Sigmoid colon (tissue), 7 donors: ENCODE results near the gene LCN2. TPM values are rescaled to one million over a fixed set of nuclear protein-coding genes. Genes with fewer than 3 reads are reported as not detected.

ENCODE experiments used
- DNase-seq: peaks from one replicate; pipeline ENCODE4 v3.0.0-alpha.2; 2019
- H3K27ac ChIP-seq, 4 donors: fragments of 200-600 bp; sonication (generic); one replicate each; pipeline ENCODE4 v1.5.1; 2016 to 2019; ENCODE audit warnings: mild to moderate bottlenecking in 1 of 4
- H3K27me3 ChIP-seq, 3 donors: fragments of 200-600 bp; sonication (generic); one replicate each; pipeline ENCODE4 v1.5.1; 2019; ENCODE audit warnings: mild to moderate bottlenecking in 1 of 3
- H3K36me3 ChIP-seq, 4 donors: fragments of 200-600 bp; sonication (generic); one replicate each; pipeline ENCODE4 v1.5.1; 2016 to 2019
- H3K4me1 ChIP-seq, 4 donors: fragments of 200-600 bp; sonication (generic); one replicate each; pipeline ENCODE4 v1.5.1; 2017 to 2019
- H3K4me3 ChIP-seq, 4 donors: fragments of 200-600 bp; sonication (generic); one replicate each; pipeline ENCODE4 v1.5.1; 2017 to 2019; ENCODE audit warnings: mild to moderate bottlenecking in 2 of 4, moderate library complexity in 1 of 4
- H3K9me3 ChIP-seq, 4 donors: fragments of 200-600 bp in 3 of 4; sonication (generic) in 3 of 4; one replicate each; pipeline versions ENCODE4 v1.5.1 to v1.6.1; 2013 to 2019
- CTCF ChIP-seq, 4 experiments: fragments of 450-650 bp in 3 of 4; fragments of 200-600 bp in 1 of 4; IDR thresholded peaks; one replicate each; pipeline ENCODE4 v1.5.1; 2016 to 2019; ENCODE audit warnings: antibody characterized with exemption in 4 of 4, mild to moderate bottlenecking in 3 of 4, moderate library complexity in 2 of 4
- EP300 ChIP-seq, 4 donors: sonication (generic); formaldehyde crosslinking; IDR thresholded peaks; one replicate each; pipeline ENCODE4 v1.6.1; 2017; ENCODE audit warnings: antibody characterized with exemption in 4 of 4
- POLR2A ChIP-seq, 2 donors: fragments of 450-650 bp; IDR thresholded peaks; one replicate each; pipeline ENCODE4 v1.6.1; 2016; ENCODE audit warnings: antibody characterized with exemption in 2 of 2, mild to moderate bottlenecking in 2 of 2, moderate library complexity in 2 of 2
- POLR2AphosphoS5 ChIP-seq, 4 donors: sonication (generic); formaldehyde crosslinking; IDR thresholded peaks; one replicate each; pipeline ENCODE4 v1.6.1; 2017; ENCODE audit warnings: antibody characterized with exemption in 4 of 4
- WGBS, 2 donors: extraction: QIAGEN DNeasy Blood & Tissue Kit; methylation state at CpG; one replicate each; pipeline ENCODE4 v1.1.7; 2013; 5-methylcytosine and 5-hydroxymethylcytosine counted together
- intact Hi-C: fragments of 100-400 bp; cut with DNase I; formaldehyde crosslinking; loops from one replicate; pipeline ENCODE4 v1.15.1; 2023
- polyA plus RNA-seq, 3 donors: library from polyadenylated mRNA; stranded (reverse); fragments of 200-250 nt; gene quantifications; one replicate each; pipeline ENCODE4 v1.2.3, GENCODE V29; 2013
- total RNA-seq, 4 donors: library from RNA; depleted of rRNA; stranded (reverse); fragments of >200 nt; gene quantifications; one replicate each; pipeline ENCODE4 v1.1.0, GENCODE V29; 2016
- donor health status: healthy with polysubstance abuse.
- donor health status: Bipolar disorder and iron deficiency.
- donor health status: healthy.

Gene LCN2
- total and polyA plus RNA-seq, 7 donors, result 9.6 to 1,818 (median 79.8) TPM; not detected in 4

DNA sequence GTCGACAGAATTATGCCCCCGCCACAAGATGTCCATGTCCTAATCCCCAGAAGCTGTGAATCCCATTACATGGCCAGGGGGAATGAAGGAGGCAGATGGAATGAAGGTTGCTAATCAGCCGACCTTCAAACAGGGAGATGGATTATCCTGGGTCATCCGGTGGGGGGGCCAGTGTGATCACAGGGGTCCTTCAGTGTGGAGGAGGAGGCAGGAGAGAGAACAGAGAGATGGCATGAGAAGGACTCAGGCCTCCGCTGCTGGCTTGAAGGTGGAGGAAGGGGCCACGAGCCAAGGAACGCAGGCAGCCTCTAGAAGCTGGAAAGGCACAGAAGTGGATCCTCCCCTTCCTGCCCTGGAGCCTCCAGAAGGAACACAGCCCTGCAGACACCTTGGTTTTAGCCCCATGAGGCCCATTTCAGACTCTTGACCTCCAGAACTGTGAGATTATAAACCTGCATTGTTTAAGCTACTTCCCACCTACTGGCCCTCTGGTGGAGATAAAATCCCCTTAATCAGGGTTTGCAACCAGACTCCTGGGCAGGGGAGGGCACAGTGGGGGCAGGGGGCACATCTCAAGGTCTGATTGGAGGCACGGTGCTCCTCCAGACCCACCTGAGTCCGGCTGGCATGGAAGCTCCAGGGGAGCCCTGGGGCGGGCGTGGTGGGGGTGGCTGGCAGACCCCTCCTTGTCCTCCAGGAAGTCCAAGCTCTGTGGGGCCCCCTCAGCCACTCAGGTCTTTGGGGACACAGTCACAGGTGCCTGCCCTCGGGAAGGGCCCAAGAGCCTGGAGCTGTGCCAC lies 35.5 kb upstream of the LCN2 start:
- WGBS, 2 donors, result 50 to 85% methylated on average over 12 of the region's 12 CpGs

DNA sequence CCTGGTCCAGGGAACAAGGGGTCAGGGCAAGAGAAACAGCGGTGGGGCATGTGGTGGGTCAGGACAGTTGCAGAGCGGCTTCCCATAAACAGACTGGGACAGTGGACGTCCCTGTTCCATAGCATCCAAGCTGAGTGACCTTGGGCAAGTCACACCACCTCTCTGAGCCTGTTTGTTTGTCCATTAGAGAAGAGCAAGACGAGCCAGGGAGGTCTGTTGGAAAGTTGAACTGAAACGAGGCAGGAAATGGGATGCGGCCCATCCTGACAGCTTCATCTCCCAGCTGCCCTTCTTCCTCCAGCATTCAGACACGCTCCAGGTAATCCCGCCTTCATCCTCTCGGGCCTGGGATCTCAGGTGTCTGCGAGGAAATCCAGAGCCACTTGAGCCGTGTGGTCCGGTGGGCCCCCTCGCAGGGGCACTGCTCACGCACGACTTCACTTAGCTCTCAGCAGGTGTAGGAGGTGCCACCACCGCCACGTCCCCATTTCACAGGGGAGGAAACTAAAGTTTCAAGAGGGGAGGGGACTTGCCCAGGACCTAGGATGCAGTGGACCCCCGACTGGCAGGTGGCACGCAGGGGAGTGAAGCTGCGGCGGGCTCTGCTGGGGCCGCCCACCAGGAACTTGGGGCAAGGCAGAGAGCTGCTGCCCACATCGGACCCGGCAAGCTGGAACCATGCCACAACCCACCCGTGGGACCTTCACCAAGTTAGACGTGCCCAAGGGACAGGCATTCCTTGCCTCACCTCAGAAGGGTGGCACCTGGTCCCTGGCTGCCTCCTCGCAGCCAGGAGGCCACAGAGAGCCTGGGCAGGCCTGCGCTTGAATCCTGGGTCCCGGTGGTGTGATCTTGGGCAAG lies 34.7 kb upstream of the LCN2 start:
- TF ChIP-seq EP300 (IDR thresholded peaks at IDR 0.05), result no peak
- TF ChIP-seq POLR2A (IDR thresholded peaks at IDR 0.05), result no peak
- no peak for TF ChIP-seq POLR2AphosphoS5 (IDR thresholded peaks at IDR 0.05)
- no peak for TF ChIP-seq CTCF (IDR thresholded peaks at IDR 0.05)
- H3K36me3 ChIP-seq, result peaks cover 0 to 13% (median 0%) of the 10 kb centered on the region in 4 donors
- 15 to 64% methylated on average over 29 of the region's 29 CpGs for WGBS, 2 donors
- peaks cover 0 to 7% (median 6%) of the 10 kb centered on the region in 4 donors for H3K4me1 ChIP-seq
- no peaks in the 10 kb centered on the region for H3K27me3 ChIP-seq
- H3K27ac ChIP-seq, result peak overlapping the region in 1 of 4 donors; percentile 35
- no peaks in the 10 kb centered on the region for H3K9me3 ChIP-seq
- intact Hi-C loops, result loop anchor here (5.0 kb wide), 1 partner anchor 77 kb away; no protein-coding TSS in a partner anchor
- no peak overlapping the region for H3K4me3 ChIP-seq
- DNase-seq, result peak; percentile 59

More for the DNA sequence above, 35.5 kb upstream of the LCN2 start:
- DNase-seq, result peak; percentile 64
- TF ChIP-seq POLR2AphosphoS5 (IDR thresholded peaks at IDR 0.05) (no peak), POLR2A (IDR thresholded peaks at IDR 0.05) (no peak), CTCF (IDR thresholded peaks at IDR 0.05) (no peak), EP300 (IDR thresholded peaks at IDR 0.05) (no peak)
- Histone ChIP-seq H3K27me3 (no peaks in the 10 kb centered on the region), H3K27ac (peak overlapping the region in 1 of 4 donors; percentile 35), H3K4me3 (no peak overlapping the region), H3K4me1 (peaks cover 0 to 7% (median 6%) of the 10 kb centered on the region in 4 donors), H3K9me3 (no peaks in the 10 kb centered on the region), H3K36me3 (peaks cover 0 to 19% (median 0%) of the 10 kb centered on the region in 4 donors)
- intact Hi-C loops, result no loop called here

GRCh38 chr9:128115187-128116103 lies 33.8 kb upstream of the LCN2 start:
- Histone ChIP-seq H3K9me3 (no peaks in the 10 kb centered on the region), H3K27ac (peak overlapping the region in 1 of 4 donors; percentile 35), H3K27me3 (no peaks in the 10 kb centered on the region), H3K36me3 (peaks cover 0 to 16% (median under 1%) of the 10 kb centered on the region in 4 donors), H3K4me1 (peaks cover 0 to 7% (median 6%) of the 10 kb centered on the region in 4 donors), H3K4me3 (no peak overlapping the region)
- intact Hi-C loops, result loop anchor here (2.0 to 5.0 kb wide), 2 partner anchors 17 to 78 kb away; no protein-coding TSS in a partner anchor
- TF ChIP-seq POLR2A (IDR thresholded peaks at IDR 0.05) (peak in 1 of 2 donors; percentile 82), POLR2AphosphoS5 (IDR thresholded peaks at IDR 0.05) (peak in 1 of 4 donors; percentile 46), CTCF (IDR thresholded peaks at IDR 0.05) (no peak)
- 20 to 64% methylated on average over 26 of the region's 26 CpGs for WGBS, 2 donors
- peak; percentile 61 for DNase-seq
